ENCODE results near the gene API5.
"Not testable (repeated sequence)": the region's sequence is repeated elsewhere in the genome, so short reads cannot be mapped to it uniquely, and the experiment has no call there.

The API5 gene
- 93.6 reads per million, percentile 81 among the genes with 10 or more reads in this experiment for total RNA-seq

- peak; percentile 88 for DNase-seq
Measured at GRCh38 chr11:43311791-43312607, at the start of gene API5. Gene API5 (plus strand): TSS chr11:43311996. CDS start chr11:43312128, 132 bp downstream.

- DNase-seq, result no peak
Measured at GRCh38 chr11:43267856-43268580, 43.8 kb upstream of the API5 start.

- DNase-seq, result no peak
Measured at GRCh38 chr11:43268786-43269185, 43.0 kb upstream of the API5 start.

GRCh38 chr11:43269254-43269918 lies 42.4 kb upstream of the API5 start:
- DNase-seq, result no peak

GRCh38 chr11:43270468-43270867 lies 41.3 kb upstream of the API5 start:
- no peak for DNase-seq

- no peak for DNase-seq
Measured at GRCh38 chr11:43278193-43278956, 33.4 kb upstream of the API5 start.

- DNase-seq, result peak; percentile 4
Measured at GRCh38 chr11:43282607-43283440, 29.0 kb upstream of the API5 start.

GRCh38 chr11:43285826-43286225 lies 26.0 kb upstream of the API5 start:
- DNase-seq, result no peak

- no peak for DNase-seq
Measured at GRCh38 chr11:43289368-43289767, 22.4 kb upstream of the API5 start.

GRCh38 chr11:43298397-43298796 lies 13.4 kb upstream of the API5 start:
- DNase-seq, result no peak

GRCh38 chr11:43315966-43316365 lies 4.2 kb downstream of the API5 start:
- no peak for DNase-seq

- DNase-seq, result no peak
Measured at GRCh38 chr11:43316451-43316850, 4.7 kb downstream of the API5 start.

- DNase-seq, result no peak
Measured at GRCh38 chr11:43327987-43328386, 16.2 kb downstream of the API5 start.

- no peak for DNase-seq
Measured at GRCh38 chr11:43328482-43328881, 16.7 kb downstream of the API5 start.

GRCh38 chr11:43341159-43341558 lies 29.4 kb downstream of the API5 start:
- DNase-seq, result no peak

- not testable (repeated sequence) for DNase-seq
Measured at GRCh38 chr11:43351426-43351825, 39.6 kb downstream of the API5 start.

GRCh38 chr11:43354311-43354710 lies 42.5 kb downstream of the API5 start:
- DNase-seq, result no peak

GRCh38 chr11:43356336-43356735 lies 44.5 kb downstream of the API5 start:
- DNase-seq, result no peak

GRCh38 chr11:43358279-43358800 lies 46.5 kb downstream of the API5 start:
- no peak for DNase-seq

- peak; percentile 93 for DNase-seq
Measured at GRCh38 chr11:43358801-43359421, 47.1 kb downstream of the API5 start, which contains the start of gene TTC17. Gene TTC17 (plus strand): TSS chr11:43358920. CDS start chr11:43358955, 35 bp downstream.

GRCh38 chr11:43359422-43359818 lies 47.6 kb downstream of the API5 start:
- DNase-seq, result no peak
